GM18499 (cell line): ENCODE results near the gene EZH1.

Experiments used
- ATAC-seq: cut with Tn5 transposase; IDR thresholded peaks from one replicate; pipeline ENCODE4 v1.9.1; 2021; ENCODE audit warnings: moderate number of reproducible peaks; ENCODE audit not compliant: insufficient read depth, unreplicated experiment

EZH1 gene

DNA sequence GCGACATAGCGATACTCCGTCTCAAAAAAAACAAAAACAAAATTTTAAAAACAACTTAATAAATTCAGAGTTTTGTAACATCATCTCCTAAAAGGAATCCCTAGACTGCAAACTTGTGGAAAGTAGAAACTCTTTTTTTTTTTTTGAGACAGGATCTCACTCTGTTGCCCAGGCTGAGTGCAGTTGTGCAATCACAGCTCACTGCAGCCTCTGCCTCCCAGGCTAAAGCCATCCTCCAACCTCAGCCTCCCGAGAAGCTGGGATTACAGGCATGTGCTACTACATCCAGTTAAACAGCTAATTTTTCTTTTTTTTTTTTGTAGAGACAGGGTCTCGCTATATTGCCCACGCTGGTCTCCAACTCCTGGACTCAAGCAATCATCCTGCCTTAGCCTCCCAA lies 19.7 kb downstream of the EZH1 start:
- ATAC-seq = no peak

DNA sequence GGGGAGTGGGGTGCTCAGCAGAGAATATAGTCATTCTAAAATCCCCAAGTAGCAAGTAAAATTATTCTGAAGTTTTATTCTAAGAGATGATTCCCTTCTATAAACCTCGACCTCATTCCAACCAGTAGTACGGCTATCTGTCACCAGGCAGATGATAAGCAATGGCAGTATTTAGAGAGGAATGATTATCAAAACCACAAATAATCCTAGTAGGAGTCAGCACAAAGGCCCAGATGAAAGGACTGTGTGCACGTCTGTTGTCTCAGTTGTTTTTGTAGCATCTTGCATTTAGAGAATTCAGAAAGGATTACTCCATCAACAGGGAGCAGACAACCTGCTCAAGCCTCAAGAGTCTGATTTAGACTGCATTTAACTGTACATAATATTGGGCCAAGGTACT lies 21.2 kb downstream of the EZH1 start:
- no peak for ATAC-seq

DNA sequence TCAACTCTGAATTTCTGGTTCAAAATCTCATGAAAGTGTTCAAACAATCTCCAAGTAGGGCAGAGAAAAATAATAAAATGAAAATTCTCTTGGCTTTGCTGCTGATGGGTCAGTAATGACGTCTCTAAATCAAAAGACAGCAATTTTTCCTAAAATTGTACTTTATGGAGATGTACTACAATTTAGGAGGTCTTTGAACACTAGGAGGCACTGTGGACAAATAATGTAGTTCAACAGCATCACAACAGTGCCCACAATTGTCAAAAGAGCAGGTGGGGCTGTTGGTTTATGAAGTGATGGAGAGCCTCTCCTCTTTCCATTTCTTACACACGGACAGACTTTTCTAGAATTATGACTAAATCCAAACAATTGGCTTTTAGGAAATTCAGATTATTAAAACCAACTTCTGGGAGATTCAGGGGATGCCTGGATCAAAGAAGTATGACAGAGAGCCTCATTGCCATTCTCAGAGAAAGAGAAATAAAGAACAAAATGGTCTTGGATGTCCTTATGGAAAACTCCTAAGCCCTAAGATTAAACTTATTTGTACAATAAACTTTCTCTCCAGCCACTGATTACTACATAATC lies 23.8 kb downstream of the EZH1 start:
- no peak for ATAC-seq

DNA sequence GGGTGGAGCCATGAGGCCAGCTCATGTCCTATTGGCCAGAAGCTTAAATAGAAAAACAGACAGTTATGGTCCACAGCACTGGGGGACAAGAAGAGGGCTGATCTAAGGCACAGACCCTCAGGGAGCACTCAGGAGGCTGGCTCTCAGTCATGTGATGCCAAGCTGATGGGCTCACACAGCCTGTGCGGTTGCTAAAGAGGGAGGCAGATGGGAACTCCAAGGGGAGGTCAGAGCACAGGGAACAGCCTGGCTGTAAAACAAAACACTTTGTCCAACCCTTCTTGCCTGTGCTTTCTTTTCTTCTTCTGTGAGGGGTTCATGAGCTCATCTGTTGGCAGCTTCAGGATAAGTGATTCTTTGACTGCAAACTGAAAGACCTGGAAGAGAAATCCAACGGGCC lies 35.3 kb downstream of the EZH1 start:
- no peak for ATAC-seq

DNA sequence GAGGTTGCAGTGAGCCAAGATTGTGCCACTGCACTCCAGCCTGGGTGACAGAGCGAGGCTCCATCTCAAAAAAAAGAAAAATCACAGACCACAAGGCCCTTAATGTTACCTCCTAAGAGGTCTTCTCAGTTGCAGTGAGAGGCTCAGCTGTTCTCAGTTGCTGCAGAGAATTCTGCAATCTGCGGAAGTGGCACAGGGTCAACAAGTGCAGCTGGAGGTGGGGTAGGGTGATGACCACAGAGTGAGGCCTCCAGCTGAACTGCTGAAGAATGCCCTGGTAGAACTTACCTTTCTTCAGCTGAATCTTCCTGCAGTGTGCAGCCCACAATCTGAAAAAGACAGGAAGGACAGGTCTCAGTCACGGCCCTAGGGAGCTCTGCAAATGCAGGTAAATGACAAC lies 36.3 kb downstream of the EZH1 start:
- no peak for ATAC-seq

DNA sequence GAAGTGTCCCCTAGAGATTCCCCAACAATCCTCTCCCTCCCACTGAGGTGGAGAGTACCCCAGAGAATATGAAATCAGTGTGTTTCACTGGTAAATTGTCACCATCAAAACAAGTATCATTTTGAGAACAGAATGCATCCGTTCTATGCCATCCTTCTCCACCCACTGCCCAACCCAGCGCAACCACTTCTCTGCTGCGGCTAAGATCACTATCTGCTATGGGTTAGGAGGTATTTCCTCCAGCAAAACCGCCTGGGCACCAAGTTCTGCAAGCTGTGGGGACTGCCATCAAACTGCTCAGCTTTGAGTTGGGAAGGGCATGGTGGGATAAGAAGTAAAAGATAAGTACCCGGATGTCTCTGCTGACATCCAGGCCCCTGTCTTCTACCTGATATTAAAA lies 38.1 kb downstream of the EZH1 start:
- ATAC-seq = no peak

DNA sequence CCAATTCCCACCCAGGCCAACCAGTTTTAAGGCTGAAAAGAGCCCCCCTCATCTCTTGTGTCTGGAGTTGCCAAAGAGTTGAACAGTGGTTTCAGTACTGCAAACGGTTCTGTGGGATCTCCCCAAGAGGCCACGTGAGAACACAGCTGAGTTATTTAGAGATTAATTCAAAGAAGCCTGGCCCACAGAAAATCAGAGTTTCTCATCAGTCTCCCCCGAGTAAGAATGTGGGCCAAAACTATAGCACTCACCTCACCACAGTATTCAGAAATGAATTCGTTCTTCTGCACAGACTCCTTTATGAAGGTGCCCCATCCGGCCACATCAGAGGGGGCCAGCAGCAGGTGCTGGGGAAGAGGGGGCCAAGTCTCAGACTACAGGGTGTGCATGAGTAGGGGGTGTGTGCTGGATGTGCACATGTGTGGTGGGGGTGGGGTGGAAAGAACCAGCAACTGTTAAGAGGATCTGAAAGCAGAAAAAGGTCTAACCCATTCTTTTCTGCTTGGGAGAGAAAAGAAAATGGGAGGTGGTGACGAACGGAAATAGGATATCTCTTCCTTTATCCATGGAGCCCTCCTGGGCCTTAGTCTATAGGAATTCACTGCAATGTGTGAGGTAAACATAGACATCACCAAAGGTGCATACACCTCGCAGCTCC lies 39.9 kb downstream of the EZH1 start:
- ATAC-seq = peak; percentile 56

DNA sequence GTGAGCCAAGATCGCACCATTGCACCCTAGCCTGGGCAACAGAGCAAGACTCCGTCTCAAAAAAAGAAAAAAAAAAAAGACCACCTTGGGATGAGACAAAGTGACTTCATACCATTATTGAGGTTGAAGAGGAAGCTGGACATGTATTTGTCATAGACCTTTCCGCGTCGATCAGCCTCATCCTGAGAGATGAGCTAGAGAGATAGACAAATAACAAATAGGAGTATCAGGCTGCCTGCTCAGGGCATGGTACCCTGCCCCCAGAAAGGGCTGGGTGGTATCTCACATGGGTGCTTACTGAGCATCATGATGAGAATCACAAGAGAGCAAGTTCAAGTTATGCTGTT lies 40.4 kb downstream of the EZH1 start:
- peak; percentile 13 for ATAC-seq

DNA sequence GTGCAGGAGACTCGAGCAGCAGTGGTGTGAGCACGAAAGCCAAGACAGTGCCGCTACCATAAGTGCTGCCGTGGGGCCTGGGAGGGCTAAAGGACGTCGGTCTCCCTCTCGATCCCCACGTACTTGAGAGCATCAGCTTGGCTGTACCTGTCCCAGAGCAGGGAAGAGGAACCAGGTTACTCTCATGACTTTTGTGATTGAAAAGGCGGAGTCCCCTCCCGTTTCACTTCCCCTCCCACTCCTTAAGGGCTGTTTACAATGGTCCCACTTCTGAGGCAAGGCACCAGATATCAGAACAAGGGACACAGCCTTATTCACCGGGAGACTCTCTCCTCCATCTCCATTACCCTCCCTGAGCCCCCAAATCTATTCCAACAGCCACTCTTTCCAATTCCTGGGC lies 42.4 kb downstream of the EZH1 start:
- no peak for ATAC-seq

DNA sequence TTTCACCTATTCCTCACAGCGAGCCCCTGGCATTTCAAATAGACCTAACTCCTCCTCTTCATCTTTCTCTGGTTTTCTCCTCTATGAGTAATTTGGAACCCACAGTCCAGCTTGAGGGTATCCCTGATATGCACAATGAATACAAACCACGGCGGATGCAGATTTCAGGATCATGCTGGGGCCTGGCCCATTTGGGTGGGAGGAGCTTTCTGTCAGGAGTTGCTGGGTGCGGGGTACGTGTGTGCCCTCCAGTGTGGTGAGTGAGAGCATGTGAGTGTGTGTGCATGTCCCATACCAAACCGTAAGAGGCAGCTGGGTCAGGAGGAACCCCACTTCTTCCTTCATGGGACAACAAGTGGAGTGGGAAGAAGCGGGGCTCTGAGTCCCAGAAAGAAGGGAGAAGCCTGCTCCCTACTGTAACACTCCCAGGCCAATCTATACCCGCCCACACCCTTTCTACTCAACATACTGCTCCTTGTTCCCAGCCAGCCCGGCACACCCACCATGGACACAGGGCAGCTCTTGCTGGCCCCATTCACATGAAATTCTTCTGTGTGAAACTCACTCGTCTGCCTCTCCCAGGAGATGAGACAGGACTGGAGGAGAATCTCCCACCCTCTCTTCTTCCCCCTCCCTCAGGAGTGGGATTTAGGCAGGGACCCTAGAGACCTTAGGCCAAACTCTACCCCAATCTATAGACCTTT lies 44.1 kb downstream of the EZH1 start:
- no peak for ATAC-seq

DNA sequence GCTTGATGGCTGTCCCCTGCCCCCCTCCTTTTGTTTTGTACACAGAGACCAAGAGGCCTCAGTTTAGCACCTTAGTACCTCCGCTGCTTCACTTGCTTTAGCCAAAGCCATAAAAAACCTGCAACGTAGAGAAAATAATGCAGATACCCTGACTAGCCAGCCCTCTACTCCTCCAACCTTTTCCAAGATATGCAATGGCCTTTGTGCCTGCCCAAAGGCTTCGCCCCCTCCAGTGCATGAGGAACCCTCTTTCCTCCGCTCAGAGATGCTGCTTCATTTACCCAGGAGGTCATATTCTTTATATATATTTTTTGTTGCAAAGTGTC lies 45.5 kb downstream of the EZH1 start:
- ATAC-seq = no peak

DNA sequence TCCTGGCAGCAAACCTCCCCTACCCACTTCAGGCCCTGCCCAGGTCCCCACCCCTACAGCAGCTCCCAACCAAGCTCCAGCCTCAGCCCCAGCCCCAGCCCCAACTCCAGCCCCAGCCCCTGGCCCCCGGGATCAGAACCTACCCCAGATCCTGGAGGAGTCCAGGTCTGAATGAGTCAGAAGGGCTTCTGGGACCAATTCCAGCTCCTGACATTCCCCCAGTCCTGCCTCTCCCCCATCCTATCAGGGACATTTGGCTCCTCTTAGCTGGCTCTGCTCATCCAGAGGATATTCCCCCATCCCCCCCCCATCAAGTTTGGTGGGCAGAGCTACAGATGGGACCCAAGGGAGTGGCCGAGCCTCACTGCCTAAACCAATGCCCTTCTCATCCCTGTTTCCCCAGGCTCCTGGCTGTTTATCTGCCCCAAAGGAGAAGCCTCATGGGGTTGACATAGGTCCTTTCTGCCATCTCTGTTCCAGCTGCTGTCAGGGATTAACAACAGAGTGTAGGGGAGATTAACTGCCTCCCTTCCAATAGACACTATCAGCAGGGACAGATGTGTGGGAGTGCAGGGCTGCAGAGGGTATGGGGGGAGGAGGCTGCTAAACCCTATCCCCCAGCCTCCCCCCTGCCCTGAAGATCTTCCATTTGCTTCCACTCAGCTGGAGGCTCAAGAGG lies 46.0 kb downstream of the EZH1 start:
- ATAC-seq = no peak

DNA sequence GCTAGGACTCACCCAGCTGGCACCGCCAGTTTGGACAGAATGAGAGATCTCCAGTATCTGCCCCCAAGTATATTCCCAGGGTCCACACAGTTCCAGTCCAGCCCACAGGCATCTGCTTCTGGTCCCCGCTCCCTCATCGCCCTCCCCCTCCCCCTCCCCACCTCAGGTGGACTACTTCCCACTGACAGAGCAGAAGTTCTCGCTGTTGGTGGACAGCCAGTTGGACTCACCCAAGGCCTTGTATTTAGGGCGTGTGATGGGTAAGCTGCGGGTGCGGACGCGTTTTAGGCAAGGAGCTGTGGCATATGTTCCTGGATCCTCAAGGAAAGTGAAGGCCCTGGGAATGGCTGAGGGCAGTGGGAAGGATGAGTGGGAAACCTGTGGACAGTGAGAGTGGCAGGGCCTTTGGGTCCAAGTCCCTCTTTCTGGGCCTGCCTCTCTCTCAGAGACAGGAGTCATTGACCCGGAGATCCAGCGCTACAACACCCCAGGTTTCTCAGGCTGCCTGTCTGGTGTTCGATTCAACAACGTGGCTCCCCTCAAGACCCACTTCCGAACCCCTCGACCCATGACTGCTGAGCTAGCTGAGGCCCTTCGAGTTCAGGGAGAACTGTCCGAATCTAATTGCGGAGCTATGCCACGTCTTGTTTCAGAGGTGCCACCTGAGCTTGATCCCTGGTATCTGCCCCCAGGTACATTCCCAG lies 47.6 kb downstream of the EZH1 start:
- no peak for ATAC-seq

DNA sequence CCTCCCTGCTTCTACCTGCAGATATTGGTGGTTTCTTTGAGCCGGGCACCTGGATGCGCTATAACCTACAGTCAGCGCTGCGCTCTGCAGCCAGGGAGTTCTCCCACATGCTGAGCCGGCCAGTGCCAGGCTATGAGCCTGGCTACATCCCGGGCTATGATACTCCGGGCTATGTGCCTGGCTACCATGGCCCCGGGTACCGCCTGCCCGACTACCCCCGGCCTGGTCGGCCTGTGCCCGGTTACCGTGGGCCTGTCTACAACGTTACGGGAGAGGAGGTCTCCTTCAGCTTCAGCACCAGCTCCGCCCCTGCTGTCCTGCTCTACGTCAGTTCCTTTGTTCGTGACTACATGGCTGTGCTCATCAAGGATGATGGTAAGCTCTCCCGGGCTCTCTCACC lies 49.3 kb downstream of the EZH1 start:
- ATAC-seq = no peak

DNA sequence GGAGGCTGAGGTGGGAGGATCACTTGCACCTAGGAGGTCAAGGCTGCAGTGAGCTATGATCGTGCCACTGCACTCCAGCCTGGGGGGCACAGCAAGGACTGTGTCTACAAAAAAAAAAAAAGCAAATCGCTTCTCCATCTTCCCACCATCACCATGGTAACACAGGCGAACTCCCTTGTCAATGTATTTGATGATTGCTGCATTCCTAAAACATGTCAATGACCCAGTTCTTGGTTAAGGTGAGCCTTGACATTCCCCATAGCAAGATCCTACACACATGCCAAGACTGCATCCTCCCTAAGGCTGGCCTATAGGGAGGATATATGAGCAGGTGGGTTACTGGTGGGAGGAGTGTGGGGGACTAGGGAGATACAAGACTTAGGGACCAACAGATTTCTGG lies 50.3 kb downstream of the EZH1 start:
- no peak for ATAC-seq

DNA sequence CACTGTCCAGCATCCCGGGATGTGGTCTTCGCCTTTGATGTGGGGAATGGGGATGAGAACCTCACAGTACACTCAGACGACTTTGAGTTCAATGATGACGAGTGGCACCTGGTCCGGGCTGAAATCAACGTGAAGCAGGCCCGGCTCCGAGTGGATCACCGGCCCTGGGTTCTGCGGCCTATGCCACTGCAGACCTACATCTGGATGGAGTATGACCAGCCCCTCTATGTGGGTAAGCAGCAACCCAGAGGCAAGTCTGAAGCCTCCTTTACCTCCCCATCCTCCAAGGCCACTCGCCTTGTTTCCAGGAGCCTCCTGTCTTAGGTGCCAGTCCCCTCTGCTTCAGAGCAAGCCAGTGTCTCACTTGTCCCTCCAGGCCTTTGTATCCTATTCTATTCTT lies 52.4 kb downstream of the EZH1 start:
- ATAC-seq = no peak

DNA sequence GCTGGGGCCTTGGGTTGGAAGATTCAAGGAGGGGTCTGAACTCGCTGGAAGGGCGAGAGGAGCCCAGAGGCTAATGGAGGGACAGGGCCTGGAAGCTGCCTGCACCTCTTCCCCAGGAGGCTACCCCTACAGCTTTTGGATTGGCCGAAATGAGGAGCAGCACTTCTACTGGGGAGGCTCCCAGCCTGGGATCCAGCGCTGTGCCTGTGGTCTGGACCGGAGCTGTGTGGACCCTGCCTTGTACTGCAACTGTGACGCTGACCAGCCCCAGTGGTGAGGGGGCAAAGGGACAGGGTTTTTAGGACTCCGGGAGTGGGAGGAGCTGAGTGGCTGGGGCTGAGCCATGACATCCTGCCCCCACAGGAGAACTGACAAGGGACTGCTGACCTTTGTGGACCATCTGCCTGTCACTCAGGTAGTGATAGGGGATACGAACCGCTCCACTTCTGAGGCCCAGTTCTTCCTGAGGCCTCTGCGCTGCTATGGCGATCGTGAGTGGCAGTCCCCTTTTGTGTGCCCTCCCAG lies 53.8 kb downstream of the EZH1 start:
- no peak for ATAC-seq

DNA sequence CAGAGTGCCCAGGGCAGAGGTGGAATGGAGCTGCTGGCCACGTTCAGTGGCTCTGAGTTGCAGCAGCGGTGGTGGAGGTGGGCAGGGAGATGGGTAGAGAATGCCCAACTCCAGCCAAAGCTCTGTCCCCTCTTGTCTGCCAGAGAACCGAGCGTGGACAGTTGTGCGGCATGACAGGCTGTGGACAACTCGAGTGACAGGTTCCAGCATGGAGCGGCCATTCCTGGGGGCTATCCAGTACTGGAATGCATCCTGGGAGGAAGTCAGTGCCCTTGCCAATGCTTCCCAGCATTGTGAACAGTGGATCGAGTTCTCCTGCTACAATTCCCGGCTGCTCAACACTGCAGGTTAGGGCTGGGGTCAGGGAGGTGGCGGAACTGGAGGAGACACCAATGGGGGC lies 54.2 kb downstream of the EZH1 start:
- ATAC-seq = no peak

DNA sequence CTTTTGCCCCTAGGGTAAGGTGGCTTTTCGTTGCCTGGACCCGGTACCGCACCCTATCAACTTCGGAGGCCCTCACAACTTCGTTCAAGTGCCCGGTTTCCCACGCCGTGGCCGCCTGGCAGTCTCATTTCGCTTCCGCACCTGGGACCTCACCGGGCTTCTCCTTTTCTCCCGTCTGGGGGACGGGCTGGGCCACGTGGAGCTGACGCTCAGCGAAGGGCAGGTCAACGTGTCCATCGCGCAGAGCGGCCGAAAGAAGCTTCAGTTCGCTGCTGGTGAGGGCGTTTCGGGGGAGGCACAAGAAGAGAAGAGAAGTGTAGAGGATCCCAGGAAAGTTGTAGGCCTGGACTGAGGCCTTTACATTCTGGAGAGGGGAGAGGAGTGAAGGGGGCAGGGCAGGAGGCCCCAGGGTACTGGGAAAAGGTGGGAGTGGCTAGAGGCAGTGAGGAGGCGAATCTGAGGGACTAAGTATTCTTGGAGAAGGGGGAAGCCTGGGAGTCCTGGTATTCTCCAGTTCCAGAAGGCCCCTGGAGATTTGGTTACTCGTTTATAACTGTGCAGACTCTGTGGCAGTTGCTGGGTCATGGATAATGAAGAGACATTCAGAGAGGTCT lies 57.0 kb downstream of the EZH1 start:
- no peak for ATAC-seq

DNA sequence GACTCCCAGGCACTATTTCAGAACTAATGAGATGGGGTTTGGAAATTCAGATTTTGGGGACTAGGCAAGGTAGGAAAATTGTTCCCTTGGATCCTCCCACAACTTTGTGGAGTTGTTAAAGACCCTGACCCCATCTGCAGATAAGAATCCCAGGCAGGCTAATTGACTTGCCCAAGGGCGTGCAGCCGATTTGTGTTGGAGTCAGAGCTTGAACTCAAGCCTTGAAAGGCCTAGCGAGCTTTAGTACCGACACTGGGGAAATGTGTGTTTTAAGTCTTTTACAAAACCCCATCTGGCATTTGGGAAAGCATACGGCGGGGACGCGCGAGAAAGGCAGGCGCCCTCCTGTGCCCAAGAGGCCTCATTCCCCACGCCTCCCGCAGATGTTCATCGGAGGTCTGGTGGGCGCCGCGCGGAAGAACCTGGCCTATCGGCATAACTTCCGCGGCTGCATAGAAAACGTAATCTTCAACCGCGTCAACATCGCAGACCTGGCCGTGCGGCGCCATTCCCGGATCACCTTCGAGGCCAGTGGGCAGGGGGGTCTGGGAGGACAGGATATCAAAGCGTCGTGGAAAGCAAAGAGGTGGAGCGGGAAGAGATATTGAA lies 58.2 kb downstream of the EZH1 start:
- ATAC-seq = no peak
